ENCODE results near the gene MS4A4E. TPM values are rescaled to one million over a fixed set of nuclear protein-coding genes. Genes with fewer than 3 reads are reported as not detected.

MS4A4E gene
- total RNA-seq, 1 experiment from 2014 or later, result 0.42 TPM

DNA sequence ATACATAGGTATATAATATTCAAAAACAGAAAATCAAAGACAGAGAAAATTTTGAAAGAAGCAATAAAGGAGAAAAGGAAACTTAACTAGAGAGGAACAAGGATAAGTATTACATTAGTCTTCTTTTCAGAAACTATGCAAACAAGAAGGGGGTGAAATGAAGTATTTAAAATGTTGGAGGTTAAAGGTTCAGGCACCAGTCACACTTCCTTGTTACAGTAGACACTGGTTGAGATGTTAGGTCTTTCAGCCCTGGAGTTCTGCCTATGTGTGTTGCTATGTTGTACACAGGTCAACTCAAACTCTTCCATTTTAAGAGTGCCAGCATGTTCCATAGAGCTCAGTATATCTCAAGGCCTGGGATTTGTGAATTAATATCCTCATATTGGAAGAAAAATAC, 31.5 kb upstream of the MS4A4E start:
- no peak overlapping the region for H4K91ac ChIP-seq (ENCODE audit: insufficient read length, low read depth, low read length)
- no peak overlapping the region for H3K4ac ChIP-seq (ENCODE audit: low read depth, low read length)
- no peaks in the 10 kb centered on the region for H3K23me2 ChIP-seq (ENCODE audit: insufficient read length, low read depth, low read length, poor library complexity, severe bottlenecking)
- Mint-ChIP-seq H3K4me1 (peaks cover 13 to 29% of the 10 kb centered on the region in 2 experiments), H3K9me3 (peaks cover 4 to 9% of the 10 kb centered on the region in 2 experiments; a peak in 3 of 5 replicates), H3K4me3 (no peak overlapping the region), H3K27ac (no peak overlapping the region), H3K27me3 (ENCODE audit: low read depth) (no peaks in the 10 kb centered on the region; the same call in 1 of the 2 replicates), H3K36me3 (ENCODE audit: insufficient read depth in 1 of 3, low read depth in 3 of 3) (peaks cover 3 to 13% (median 4%) of the 10 kb centered on the region in 3 experiments; a peak in 6 of 7 replicates)
- no peak overlapping the region for H3K4me2 ChIP-seq (ENCODE audit: insufficient read depth, insufficient read length, low read length)
- H2AK5ac ChIP-seq (ENCODE audit: insufficient read length, low read length), result no peak overlapping the region
- no peak overlapping the region for H2BK20ac ChIP-seq (ENCODE audit: low read depth, low read length, poor library complexity, severe bottlenecking)
- H2BK120ac ChIP-seq (ENCODE audit: low read depth, low read length, poor library complexity, severe bottlenecking), result no peak overlapping the region
- H4K20me1 ChIP-seq (ENCODE audit: control insufficient read depth, insufficient read depth, insufficient read length), result no peaks in the 10 kb centered on the region
- no peak overlapping the region for H3K27ac ChIP-seq (ENCODE audit: insufficient read length, low read depth, low read length)
- no peak overlapping the region for H3K14ac ChIP-seq (ENCODE audit: insufficient read depth, low read length)
- H3K9me3 ChIP-seq (ENCODE audit: control insufficient read depth, low read depth, low read length), result no peaks in the 10 kb centered on the region
- no peak overlapping the region for H4K8ac ChIP-seq (replicated peaks; ENCODE audit: insufficient read length, low read depth, low read length)
- H2AFZ ChIP-seq (ENCODE audit: low read length), result no peak overlapping the region
- H4K5ac ChIP-seq (ENCODE audit: insufficient read length, low read depth, low read length), result no peak overlapping the region
- H3K56ac ChIP-seq (ENCODE audit: insufficient read length, low read depth, low read length), result no peak overlapping the region
- no peak overlapping the region for H3T11ph ChIP-seq (ENCODE audit: low read length)
- H2BK5ac ChIP-seq (ENCODE audit: insufficient read length, low read length), result no peak overlapping the region
- no peak overlapping the region for H2BK12ac ChIP-seq (ENCODE audit: insufficient read length, low read depth, low read length)
- no peak overlapping the region for H3K18ac ChIP-seq (ENCODE audit: insufficient read length, low read depth, low read length)
- no peak overlapping the region for H3K9ac ChIP-seq (ENCODE audit: extremely low read depth, insufficient read length, low read length)
- TF ChIP-seq CTCF (conservative IDR thresholded peaks at IDR 0.05), result no peak
- no peak overlapping the region for H2BK15ac ChIP-seq (ENCODE audit: low read depth, low read length)
- H3K79me2 ChIP-seq (ENCODE audit: insufficient read depth, low read length), result no peaks in the 10 kb centered on the region
- H3K79me1 ChIP-seq (ENCODE audit: insufficient read depth, low read depth, low read length, poor library complexity, severe bottlenecking), result no peaks in the 10 kb centered on the region
- H3K27me3 ChIP-seq (ENCODE audit: insufficient read depth, low read length), result no peaks in the 10 kb centered on the region
- H3K4me1 ChIP-seq (ENCODE audit: insufficient read depth, low read length), result no peaks in the 10 kb centered on the region; the same call in 1 of the 2 replicates
- H3K23ac ChIP-seq (ENCODE audit: insufficient read length, low read depth, low read length), result no peak overlapping the region
- no peak for DNase-seq

All from H9 (cell line).